Fibroblast of lung (primary cell): Measurements from ENCODE around the gene IGFBP5.

ENCODE experiments used
- EZH2 ChIP-seq: IDR thresholded peaks from 2 replicates; pipeline ENCODE4 v1.5.1; 2012; ENCODE audit warnings: low read length, control low read depth, mild to moderate bottlenecking; ENCODE audit errors: missing control alignments
- TF ChIP-seq, protein P1 (sequence below), 2 donors: IDR thresholded peaks in 1 of 2; conservative IDR thresholded peaks in 1 of 2; 1 replicate in 1 of 2; 2 replicates in 1 of 2; pipeline ENCODE4 v1.5.1; 2011 to 2012; ENCODE audit warnings: low read length in 2 of 2, control low read depth in 1 of 2, inconsistent platforms in 1 of 2, low read depth in 1 of 2, mild to moderate bottlenecking in 1 of 2

DNA sequence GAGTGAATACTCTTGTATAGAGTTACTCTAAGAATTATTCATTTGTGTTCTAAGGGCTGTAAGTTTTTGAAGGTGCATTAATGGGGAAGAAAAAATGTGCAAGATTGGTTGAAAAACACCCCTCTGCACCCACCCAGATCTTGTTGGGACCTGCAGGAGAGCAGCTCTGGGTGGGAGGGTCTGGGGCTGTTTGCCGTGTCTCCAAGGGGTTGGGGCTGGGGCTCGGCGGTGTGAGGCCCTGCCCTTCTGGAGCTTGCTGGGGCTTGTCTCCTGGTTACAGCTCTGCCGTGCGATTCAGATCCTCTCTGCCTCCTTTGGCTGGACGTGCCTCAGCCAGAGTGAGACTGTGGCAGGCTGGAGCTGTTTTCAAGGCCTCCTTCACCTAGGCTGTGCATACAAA is 36.1 kb downstream of the IGFBP5 start:
- TF ChIP-seq, protein P1, sequence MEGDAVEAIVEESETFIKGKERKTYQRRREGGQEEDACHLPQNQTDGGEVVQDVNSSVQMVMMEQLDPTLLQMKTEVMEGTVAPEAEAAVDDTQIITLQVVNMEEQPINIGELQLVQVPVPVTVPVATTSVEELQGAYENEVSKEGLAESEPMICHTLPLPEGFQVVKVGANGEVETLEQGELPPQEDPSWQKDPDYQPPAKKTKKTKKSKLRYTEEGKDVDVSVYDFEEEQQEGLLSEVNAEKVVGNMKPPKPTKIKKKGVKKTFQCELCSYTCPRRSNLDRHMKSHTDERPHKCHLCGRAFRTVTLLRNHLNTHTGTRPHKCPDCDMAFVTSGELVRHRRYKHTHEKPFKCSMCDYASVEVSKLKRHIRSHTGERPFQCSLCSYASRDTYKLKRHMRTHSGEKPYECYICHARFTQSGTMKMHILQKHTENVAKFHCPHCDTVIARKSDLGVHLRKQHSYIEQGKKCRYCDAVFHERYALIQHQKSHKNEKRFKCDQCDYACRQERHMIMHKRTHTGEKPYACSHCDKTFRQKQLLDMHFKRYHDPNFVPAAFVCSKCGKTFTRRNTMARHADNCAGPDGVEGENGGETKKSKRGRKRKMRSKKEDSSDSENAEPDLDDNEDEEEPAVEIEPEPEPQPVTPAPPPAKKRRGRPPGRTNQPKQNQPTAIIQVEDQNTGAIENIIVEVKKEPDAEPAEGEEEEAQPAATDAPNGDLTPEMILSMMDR (conservative IDR thresholded peaks at IDR 0.05 in 1 of 2, IDR thresholded peaks at IDR 0.05 in 1 of 2; ENCODE audit: low read depth in 1 of 2, low read length in 2 of 2): no peak
- TF ChIP-seq EZH2: no peak
